ENCODE measurements around the gene MAN2B2.

The MAN2B2 gene

DNA sequence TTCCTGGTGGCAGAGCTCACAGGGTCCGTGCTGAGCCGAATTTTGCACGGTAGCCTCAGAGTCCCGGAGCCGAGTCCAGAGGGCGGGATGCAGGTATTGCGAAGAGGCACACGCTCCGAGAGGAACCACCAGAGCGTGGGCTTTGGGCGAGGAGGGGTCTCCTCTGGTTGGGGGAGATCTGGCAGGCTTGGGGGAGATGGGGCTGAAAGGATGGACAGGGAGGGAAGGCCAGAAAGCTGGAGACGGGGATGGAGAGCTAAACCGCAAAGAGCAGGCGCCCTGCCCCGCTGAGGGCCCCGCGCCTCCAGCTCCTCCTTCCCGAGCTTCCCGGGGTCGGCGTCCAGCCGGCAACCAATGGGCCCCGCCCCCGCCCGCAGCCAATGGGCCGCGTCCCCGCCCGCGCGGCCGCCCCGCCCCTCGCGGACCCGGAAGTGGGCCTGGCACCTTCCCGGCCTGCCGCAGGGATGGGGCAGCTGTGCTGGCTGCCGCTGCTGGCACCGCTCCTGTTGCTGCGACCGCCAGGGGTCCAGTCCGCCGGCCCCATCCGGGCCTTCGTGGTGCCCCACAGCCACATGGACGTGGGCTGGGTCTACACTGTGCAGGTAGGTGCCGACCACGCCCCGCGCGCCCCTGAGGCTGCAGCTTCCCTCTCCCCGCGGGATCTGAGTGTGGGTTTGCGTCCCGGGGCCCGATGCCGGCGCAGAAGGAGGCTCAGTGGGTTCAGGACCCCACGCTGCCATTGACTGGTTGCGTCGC is at the start of gene MAN2B2:
MAN2B2 (plus strand) TSS at position 443 of the 756 bp plus-strand sequence; CDS start at position 465, 22 bp downstream.
- DNase-seq = peak; percentile 43

DNA sequence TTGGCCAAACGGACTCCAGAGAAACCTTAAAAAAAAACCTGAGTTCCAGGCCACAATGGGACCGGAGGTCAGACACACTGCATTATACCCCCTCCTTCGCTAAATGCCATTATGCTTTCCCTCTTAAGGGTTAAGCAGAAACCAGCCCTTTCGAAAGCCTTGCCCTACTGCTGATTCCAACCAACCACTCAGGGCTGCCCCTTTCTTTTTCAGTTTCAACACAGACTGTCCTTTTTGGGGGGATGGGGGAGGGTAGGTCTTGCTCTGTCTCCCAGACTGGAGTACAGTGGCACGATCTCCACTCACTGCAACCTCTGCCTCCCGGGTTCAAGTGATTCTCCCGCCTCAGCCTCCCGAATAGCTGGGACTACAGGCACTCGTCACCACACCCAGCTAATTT is 49.5 kb upstream of the MAN2B2 start:
- DNase-seq = no peak

DNA sequence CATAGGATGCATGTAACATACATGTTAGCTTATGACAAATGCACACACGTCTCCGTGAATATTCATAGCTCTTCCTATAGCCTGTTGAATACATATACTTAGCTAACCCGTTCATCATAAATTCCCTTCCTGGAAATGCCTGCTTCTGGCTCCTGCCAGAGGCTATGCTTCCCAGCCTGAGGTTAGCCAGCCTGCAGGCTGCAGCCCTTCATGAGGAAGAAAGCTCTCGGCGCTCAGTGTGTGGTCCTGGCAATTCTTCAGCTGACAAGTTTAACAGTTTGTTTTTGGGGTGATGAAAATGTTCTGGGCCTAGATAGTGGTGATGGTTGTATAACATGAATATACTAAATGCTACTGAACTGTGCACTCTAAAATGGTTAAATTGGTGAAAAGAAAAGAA is 48.8 kb upstream of the MAN2B2 start:
- DNase-seq = no peak

DNA sequence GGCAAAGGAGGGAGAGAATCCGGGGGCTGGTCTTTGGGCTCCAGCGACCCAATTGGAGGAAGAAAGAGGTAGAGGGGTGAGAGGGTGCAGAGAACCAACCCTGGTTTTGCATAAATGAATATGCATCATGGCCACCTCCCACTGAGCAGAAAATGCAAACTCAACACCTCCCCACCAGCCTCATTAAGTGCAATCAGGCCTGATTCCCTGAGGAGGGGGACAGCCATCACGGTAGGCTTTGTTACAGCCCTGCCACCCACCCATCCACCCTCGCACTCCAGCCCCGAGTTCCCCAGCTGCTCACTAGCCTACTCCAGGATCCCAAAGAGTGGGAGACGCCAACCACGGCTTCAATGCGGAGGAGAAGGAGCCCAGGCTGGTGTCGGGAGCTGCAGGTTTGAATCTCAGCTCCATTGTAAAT is 48.3 kb upstream of the MAN2B2 start:
- no peak for DNase-seq

DNA sequence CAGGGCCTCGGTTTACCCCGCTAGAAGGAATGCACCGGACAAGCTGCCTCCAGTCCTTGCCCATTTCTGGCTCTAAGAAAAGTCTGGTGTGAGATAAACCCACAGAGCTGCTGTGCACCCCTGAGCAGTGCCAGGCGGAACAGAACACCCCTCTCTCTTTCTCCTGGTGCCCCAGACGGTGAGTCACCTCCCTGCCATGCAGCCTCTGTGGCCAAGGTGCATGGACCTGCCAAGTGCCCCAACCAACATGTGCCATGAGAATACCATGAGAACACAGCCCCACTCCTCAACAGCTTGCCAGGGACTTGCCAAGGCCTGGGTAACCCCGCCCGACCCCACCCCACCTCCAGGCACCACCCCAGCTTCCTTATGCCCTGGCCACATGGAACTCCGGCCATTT is 47.7 kb upstream of the MAN2B2 start:
- DNase-seq = no peak

DNA sequence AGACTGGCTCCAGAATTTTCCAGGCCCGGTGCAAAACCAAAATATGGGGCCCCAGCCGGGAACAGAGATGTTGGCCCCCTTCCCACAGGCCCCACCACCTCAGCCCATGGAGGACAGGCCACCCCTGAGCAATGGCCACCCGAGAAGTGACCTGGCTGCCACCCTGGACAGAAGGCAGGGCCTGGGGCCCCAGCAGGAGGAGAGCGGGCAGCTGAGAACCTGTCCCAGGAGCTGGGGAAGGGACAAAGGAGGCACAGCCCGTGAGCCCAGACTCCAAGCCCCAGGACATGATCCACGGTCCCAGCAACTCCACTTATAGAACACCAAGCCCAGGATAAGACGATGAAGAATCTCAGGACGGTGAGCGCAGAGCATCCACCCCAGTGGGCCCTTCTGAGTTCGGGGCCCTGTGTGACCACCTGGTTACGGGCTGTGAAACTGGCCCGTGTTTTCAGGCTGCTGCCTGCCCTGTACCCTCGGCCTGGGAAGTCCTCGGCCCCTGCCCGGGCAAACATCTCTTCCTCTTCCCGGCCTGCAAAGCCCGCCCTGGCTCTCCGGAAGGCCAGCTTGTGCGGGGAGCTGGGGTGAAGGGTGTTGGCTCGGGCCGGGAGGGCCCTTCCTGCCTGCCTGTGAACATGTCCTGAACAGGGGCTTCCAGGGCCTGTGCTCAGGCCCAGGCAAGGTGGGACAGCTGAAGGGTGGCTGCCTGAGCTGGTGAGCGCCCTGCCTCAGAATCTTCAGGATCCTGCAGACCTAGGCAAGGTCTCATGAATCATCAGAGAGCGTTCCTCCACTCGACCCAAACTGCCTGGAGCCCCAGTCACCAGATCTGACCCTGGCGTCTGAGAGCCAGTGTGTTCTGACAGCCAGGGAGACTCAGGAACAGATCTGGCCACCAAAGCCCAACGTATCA is 47.0 kb upstream of the MAN2B2 start:
- no peak for DNase-seq

DNA sequence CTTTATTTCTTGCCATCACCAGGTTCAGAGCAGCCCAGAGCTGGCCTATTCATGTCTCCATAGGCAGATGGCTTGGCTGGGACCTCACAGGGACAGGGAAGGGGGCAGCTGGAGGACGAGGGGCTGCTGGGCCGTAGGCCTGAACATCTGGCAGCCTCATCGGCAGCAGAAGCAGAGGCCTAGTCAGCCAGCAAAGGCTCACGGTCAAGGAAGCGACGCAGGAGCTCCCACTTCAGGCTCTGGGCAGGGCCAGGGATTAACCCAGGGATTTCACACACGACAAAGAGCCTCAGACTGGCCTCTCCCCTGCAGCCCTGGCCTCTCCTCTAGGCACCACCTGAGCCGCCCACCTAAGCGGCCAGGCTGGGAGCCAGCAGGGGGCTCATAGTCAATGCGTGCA is 46.0 kb upstream of the MAN2B2 start:
- no peak for DNase-seq

DNA sequence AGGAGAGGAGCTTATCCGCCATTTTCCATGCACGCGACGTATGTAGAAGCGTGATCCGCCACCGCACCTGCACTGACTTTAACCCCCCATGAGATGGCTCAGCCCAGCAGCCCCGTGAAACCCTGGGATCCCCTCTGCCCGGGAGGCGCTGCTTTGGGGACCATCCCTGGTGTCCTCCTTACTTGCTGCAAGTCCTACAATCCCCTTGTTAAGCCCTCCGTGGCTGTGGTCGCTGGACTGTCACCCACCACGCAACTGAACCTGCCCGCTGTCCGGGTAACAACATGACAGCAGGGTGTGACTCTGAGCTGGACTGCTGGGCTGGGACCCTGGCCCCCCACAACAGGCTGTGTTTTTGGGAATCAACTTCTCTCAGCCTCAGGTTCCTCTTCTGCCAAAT is 44.7 kb upstream of the MAN2B2 start:
- no peak for DNase-seq

DNA sequence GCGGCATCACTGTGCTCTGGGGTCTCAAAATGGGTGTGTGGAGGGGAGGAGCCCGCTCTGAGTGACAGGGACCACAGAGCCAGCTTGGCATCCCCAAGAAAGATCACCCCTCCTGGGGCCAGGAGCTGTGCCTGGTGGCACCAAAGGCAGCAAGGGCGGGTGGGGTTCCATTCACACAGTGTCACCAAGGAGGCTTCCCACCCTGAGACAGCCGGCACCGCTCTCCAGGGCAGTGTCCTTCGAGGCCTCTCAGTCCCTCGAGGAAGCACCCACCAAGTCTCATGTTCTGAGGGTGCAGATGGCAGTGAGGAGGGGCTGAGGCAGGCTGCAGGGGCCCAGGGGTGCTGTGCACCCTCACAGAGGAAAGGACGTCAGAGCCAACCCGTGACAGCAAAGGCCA is 44.0 kb upstream of the MAN2B2 start:
- DNase-seq = no peak

DNA sequence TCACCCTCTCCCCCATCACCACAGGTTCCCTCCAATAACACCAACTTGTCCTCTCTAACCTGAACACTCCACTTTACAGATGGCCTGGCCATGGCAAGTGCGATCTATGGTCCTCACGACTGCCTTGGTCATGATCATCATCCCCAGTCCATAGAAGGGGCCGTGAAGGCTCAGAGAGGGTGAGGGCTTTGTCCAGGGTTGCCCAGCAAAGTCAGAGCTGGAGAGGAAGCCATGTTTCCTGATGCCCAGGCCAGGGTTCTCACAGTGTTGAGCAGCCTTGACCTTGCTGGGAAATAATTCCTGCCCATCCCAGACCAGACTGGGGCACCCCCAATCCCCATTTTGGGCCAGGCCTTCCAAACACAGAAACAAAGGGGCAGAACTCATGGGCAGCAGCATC is 42.9 kb upstream of the MAN2B2 start:
- DNase-seq = no peak

DNA sequence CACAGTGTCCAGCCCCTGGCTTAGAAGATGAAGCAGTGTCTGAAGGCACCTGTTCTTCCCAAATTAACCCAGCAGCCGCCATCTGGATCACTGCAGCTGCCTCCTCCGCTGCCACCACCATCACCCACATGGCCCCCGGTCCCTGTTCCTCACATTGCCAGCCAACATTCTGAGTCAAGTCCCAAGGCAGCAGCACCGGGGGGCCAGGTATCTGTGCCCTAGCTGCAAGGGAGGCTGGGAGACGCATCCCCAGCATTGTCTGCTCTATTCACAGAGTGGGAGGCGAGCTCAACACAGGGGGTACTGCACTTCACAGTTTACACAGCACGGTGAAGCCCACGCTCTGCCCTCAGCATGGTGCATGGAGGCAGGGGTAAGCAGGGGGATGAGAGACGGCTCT is 42.3 kb upstream of the MAN2B2 start:
- no peak for DNase-seq

DNA sequence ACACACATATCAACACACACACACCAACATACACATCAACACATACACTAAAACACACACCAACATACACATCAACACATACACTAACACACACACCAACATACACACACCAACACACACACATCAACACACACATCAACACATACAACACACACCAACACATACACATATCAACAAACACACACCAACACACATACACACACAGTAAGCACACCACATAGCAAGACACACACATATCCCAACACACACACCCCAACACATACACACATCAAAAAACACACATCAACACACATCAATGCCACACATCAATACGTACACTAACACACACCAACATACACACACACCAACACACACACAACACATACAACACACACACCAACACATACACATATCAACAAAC is 40.9 kb upstream of the MAN2B2 start:
- no peak for DNase-seq

DNA sequence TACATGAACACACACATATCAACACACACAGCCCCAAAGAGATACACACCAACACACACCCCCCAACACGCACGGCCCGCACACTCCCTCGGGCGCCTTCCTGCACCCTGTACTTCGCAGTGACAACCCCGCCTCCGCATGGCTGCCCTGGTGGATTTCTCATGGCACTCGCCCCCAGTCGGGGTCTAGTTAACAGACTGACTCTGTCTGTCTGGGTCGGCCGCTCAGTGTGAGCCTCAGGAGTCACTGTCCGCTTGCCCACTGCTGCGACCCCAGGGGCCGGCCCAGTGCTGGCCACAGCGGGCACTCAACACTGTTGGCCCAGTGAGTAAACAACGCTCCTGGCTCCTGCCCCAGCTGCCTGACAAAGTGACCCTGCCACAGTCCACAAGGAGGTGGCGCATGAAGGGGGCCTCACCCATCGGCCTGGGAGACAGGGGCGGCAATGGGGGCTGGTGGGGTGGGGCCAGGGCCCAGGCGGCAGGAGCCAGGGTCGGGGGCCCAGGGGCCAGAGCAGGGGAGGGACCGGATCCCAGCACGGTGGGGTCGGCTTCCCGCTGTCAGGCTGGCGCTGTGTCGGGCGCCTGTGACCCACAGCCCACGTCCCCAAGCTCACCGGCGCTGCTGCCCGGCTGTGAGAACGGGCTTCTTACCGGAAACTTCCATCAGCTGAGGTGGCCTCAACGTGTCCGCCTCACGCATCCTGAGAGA is 40.2 kb upstream of the MAN2B2 start:
- DNase-seq = no peak

DNA sequence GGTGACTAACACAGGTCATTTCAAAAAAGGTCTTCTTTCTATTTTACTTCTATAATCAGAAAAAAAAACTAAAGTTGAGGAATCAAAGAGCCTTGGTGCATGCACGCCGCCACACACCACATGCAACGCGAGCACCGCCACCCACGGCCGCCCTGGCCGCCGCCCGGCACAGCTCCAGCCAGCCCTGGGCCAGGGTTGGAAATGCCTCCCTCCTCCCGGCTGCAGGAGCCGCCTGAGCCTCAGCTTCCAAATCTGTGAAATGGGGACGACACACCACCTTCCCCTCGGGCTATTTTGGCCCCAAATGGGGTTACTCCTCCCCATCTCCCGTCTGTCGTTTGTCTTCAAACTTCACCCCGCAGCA is 39.7 kb upstream of the MAN2B2 start:
- DNase-seq = no peak

DNA sequence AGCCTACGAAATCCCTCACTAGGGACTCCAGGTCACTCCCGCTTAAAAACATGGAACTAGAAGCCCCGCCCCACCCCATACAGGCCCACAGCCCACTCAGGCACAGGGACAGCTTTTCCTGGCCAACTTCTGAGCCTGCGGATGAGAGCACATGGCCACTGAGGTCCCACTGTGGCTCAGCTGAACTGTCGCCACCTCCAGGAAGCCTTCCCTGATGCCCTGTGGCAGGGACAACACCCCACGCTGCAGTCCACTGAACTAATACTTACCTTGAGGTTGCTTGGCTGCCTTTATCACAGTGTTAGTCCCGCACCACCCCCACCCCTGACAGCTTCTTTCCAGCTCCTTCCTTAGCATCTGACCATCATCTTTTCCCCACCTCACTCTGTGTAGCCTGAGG is 39.3 kb upstream of the MAN2B2 start:
- DNase-seq = no peak

DNA sequence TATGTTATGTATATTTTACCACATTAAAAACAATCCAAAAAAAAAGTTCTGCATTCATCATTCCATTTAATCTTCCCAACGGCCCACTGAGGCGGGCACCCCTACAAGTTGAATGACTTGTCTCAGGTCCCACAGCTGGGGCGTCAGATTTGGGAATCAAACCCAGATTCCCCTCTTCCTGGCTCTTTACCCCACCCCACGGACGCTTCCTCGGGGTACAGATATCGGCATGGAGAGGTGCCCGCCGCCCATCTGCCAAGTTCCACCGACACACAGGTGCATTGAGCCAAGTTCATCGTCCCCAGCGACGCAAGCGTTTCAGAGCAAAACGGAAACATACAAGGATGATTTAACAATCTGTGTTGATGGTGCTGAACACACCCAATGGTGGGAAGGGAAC is 36.9 kb upstream of the MAN2B2 start:
- no peak for DNase-seq

DNA sequence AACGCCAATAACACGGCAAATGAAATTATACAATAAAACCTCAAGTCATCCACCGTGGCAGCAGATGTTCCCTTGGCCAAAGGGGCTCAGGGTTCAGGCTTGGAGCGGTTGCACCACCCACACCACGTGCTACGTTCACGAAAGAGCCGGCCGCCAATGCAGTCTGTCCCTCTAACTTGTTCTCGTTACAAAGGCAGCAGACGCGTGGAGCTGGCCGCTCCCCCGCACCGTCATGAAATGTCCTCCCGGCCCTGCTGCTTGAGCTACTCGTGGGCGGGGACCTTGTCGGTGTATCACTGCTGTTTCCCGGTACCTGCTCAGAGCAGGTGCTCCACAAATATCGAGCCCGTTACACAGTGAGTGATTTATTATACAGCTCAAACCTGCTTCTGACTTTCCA is 36.4 kb upstream of the MAN2B2 start:
- DNase-seq = no peak

DNA sequence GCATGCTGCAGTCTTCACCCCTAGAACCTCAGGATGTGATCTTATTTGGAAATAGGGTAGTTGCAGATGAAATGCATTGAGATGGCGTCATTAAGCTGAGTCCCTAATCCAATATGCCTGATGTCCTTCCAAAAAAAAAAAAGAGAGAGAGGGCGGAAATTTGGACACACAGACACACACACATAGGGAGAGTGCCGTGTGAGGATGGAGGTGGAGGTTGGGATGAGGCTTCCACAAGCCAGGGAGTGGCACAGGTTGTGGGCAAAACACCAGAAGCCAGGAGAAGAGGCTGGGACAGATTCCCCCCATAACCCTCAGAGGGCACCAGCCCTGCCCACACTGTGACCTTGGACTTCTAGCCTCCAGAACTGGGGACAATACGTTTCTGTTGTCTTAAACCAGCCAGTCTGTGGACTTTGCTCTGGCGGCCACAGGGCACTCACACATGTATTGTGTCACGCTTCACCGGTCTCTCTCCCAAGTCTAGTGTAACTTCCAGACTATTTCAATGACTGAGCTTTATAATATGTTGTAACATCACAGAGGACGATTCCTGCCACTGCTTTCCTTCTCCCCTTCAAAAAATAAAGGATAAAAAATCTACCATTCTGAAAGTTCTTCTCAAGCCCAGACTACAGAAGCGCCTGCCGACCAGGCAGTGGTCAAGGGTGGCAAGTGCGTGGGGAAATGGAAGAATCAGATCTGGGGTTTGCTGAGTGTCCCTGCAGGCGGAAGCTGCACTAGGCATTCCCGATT is 35.8 kb upstream of the MAN2B2 start:
- DNase-seq = no peak

DNA sequence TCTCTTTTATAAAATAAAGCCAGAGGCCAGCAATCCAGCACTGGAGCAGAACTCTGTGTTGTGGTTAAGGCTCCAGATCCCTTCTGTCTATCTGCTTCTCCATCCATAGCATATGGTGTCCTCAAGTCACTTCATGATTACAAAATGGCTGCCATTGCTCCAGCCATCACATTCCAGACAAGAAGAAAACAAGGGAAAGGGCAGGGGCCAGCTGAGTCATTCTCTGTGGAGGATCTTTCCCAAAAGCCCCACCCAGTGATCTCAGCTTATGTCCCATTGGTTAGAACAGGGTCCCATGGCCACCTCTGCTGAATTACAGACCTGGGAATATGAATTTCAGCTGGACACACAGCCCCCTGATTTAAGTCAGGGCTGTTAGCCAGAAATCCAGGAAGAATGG is 34.1 kb upstream of the MAN2B2 start:
- no peak for DNase-seq

DNA sequence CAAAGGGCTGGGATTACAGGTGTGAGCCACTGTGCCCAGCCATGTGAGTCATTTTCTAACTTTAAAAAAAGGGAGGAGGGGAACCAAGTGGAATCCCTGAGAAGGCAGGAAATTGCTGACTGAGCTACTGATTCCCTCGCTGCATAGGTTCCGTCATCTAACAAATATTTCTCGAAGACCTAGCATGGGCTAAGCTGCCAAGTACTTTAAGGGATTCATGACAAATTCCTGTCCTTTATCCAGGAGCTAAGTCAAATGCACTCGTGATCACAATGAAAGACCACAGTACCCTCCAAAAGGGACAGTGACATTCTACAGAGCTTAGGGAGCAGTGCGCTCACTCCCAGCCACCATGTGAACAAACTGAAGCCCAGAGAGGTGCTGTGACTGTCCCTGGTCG is 33.2 kb upstream of the MAN2B2 start:
- no peak for DNase-seq

DNA sequence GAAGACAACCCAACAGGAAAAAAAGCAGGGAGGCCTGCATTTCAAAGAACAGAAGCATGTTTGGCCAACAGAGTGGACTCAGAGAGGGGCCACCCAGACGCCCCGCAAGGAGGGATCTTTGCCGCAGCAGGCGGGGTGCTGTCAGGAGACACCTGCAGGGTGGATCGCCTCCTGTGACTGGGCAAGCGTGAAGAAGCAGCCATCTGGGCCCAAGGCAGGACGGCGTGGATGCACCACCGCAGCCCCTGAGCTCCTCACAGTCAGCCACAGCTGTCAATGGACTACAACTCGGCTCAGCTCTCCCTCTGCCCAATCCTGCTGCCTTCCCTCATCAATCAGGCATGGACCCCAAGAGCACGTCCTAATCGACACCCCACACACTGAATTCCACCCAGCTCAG is 32.0 kb upstream of the MAN2B2 start:
- no peak for DNase-seq

DNA sequence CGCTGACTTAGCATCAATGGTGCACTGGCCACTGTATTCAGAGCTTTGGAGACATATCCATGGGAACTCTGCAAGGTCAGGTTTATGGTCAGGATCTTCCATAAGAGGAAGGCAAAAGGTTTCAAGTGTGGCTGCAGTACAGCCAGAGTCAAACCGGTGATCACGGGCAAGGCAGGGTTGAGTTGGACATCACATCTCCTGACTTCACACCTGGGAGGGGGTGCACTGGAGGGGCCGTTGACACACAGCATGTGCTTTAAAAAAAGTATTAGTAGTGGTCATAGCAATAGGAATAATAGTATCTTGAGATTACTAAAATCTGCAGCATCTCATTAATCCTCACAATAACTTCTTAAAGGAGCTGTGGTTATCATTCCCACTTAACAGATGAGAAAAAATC is 28.9 kb upstream of the MAN2B2 start:
- DNase-seq = no peak

Data from kidney glomerular epithelial cell (primary cell).